Posterior vena cava (tissue), 2 donors: ENCODE data around the gene ZNF683. TPM values are rescaled to one million over a fixed set of nuclear protein-coding genes. Genes with fewer than 3 reads are reported as not detected.

Source experiments
- DNase-seq: peaks from one replicate; pipeline ENCODE4 v3.0.0-alpha.2; 2020; ENCODE audit warnings: low spot score
- intact Hi-C, 2 donors: fragments of 100-400 bp; cut with DNase I; formaldehyde crosslinking; loops; one replicate each; pipeline versions ENCODE4 v1.14.1 to v1.14.2; 2022 to 2023
- total RNA-seq, 2 donors: library from RNA; stranded (reverse); fragmentation: NEBNext Ultra II Directional; extraction: Animal tissue kit (Norgen Biotek cat#: 25700); gene quantifications; one replicate each; pipeline ENCODE4 v1.2.1, GENCODE V29; 2021
- donor health status: DM: yes; HTN: yes; CAD: no.
- donor health status: DM: yes; HTN: yes; CAD: no.

The ZNF683 gene
- total RNA-seq, 2 donors from 2014 or later = not detected

DNA sequence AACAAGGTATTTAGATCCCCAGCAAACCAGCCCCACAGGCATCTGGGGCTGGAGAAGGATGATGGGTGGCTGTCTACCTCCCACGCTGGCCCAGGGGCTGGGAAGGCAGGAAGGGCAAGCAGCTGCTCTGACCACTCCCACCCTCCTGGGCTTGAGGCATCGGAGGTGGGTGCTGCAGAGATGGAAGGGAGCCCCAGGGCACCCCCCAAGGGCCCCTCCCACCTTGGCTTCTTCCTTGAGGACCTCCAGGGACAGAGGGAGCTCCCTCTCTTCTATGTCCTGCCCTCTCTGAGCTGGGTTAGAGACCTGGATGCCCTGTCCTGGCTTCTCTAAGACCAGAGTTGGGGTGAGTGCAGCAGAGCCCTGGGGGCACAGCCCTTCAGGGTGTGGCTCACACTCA is 51.7 kb downstream of the ZNF683 start:
- intact Hi-C loops = loop anchor here (5.0 to 10.0 kb wide), 4 partner anchors 34 to 216 kb away; partner anchors contain the start of genes C1orf232 (in 1 of the 2) and ZNF593 (in 1 of the 2)
- DNase-seq = no peak

DNA sequence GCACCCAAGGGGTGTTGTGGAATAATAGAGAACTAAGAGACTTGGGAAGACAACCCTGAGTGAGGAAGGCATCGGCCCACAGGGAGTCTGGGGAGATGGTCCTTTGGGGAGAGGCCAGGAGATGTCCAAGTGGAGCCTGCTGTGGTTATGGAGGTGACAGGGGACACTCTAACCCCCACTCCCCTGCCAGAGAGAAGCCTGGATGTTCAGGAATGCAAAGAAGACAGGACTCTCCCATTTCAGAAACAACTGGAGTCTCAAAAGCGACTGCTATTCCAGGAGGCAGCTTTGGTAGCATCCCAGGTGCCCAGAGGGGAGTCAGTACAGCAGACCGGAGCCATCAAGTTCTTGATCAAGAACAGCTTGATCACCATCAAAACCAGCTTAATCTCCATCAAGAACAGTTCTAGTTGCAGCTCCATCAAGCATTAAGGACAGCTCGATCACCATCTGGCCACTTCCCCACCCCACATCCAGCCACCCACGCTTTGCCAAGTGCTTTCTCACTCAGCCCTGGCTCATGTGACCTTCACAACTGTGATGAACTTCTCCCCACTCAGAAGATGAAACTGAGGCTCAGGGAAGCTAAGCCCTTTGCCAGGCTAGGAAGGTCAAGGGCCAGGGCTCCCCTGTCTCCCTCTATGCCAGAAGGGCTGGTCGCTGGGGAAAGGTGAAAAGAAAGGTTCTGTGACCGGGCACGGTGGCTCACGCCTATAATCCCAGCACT is 54.0 kb downstream of the ZNF683 start:
- no peak for DNase-seq
- intact Hi-C loops = no loop called here

DNA sequence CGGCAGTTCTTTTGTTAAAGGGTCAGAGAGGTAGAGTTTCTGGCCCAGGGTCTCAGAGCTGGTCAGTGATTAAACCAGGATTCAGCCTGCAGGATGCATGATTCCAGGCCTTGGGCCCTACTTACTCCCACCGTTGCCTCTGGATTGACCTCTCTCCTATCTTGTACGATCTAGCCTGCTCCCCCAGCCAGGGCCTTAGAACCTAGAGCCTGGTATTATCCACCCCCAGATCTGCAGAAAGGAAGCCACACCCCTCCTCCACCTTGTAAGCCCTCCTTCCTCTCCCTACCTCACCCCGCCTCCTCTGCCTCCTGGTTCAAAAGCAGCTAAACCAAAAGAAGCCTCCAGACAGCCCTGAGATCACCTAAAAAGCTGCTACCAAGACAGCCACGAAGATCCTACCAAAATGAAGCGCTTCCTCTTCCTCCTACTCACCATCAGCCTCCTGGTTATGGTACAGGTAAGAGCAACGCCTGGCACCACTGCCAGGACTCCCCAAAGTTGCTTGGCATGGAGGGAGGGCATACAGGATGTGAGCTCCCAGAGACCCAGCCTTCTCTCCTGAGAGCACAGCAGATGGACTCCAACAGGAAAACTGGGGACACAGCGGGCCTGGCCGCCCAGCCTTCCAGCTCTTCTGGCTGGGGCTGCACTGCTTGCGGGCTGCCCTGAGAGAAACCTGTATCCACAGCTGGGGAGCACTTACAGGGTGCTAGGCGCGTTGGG is 54.8 kb downstream of the ZNF683 start, which contains the start of gene CD52:
CD52 (plus strand) TSS at position 347 of the 726 bp plus-strand sequence; CDS start at position 407, 60 bp downstream.
- no peak for DNase-seq
- intact Hi-C loops = no loop called here

DNA sequence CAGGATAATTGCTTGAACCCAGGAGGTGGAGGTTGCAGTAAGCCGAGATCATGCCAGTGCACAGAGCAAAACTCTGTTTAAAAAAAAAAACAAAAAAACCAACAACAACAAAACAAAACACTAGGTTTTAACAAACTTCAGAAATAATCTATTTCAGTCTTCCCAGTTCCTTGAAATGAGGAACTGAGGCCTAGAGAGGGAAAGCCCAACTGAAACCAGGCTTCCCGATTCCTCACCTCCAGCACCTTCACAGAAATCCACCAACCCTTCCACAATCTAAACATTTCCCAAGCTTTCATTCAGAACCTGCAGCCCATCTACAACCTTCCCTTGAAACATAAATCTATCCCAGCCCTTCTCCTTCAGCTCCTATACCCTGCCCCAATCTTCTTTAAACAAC is 55.4 kb downstream of the ZNF683 start:
- no peak for DNase-seq
- intact Hi-C loops = no loop called here

DNA sequence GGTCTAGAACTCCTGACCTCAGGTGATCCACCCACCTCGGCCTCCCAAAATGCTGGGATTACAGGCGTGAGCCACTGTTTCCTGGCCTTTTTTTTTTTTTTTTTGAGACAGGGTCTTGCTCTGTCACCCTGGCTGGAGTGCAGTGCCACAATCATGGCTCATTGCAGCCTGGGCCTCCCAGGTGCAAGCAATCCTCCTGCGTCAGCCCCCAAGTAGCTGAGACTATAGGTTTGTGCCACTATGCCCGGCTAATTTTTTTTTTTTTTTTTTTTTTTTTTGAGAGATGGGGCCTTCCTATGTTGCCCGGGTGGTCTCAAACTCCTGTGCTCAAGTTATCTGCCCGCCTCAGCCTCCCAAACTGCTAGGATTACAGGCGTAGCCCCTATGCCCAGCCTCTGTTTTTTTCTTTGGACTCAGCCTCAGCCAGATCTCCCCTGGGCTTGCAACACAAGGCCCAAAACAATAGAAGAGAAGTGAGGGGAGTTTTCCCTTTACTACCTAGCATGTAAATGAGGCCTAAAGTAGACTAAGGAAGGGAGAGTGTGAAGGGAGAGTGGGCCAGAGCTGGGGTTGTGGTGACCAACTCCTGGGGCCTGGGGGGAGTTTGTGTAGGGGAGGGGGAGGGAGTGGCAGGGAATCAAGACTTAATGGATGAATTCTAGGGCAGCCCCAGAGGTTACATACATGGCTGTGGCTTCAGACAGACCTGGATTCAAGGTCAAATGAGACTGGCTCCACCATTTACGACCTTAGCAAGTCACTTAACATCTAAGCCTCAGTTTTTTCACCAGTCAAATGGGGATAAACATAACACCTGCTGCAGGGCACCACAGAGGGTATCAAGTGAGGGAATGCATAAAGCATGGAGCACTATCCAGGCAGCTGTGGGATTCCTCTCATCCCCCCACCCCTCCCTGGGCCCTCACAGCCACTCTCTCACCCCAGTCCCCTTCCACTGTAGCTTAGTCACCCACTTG is 56.4 kb downstream of the ZNF683 start:
- intact Hi-C loops = no loop called here
- DNase-seq = no peak

DNA sequence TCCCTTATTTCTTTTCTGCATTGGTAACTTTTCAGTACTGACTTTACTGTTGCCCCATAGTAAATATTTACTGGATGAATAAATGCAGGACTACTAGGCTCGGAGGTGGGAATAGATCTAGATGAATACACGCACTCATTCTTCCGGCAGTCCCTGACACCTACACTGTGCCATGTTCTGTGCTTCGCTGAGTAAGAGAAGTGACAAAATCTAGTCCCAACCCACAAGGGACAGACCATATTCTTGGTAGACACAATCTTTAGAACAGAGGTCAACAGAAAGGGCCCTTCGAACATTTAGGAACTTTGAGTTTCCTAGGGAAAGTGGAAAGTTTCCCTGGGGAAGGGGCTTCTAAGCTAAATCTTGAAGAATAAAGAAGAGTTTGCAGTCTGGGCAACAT is 58.0 kb downstream of the ZNF683 start:
- no peak for DNase-seq

More for the DNA sequence above, 58.0 kb downstream of the ZNF683 start:
- intact Hi-C loops = no loop called here

Other genes starting within 250 kb of the ZNF683 start
- gene FAM110D, start 213.7 kb downstream of the ZNF683 start, total RNA-seq = 1 to 10 TPM; 4.5 to 4.7 TPM
- not detected for gene C1orf232, start 203.8 kb downstream of the ZNF683 start, total RNA-seq
- 10 to 100 TPM; 14.9 to 17.6 TPM for gene ZNF593, start 202.8 kb downstream of the ZNF683 start, total RNA-seq
- gene ZNF593OS, start 200.9 kb downstream of the ZNF683 start, total RNA-seq = not detected
- gene CNKSR1, start 195.3 kb downstream of the ZNF683 start, total RNA-seq = 1 to 10 TPM in 1 of 2 donors, under 1 TPM in 1; 0.32 to 2.4 TPM
- not detected for gene CATSPER4, start 182.1 kb downstream of the ZNF683 start, total RNA-seq
- gene CEP85, start 138.6 kb downstream of the ZNF683 start, total RNA-seq = 1 to 10 TPM; 2.8 to 3.7 TPM
- gene SH3BGRL3, start 92.7 kb downstream of the ZNF683 start, total RNA-seq = 100 to 1,000 TPM; 163 to 190 TPM
- gene UBXN11, start 66.1 kb downstream of the ZNF683 start, total RNA-seq = 10 to 100 TPM; 12.2 to 17.1 TPM
- 10 to 100 TPM in 1 of 2 donors, 1 to 10 TPM in 1; 7.0 to 16.1 TPM for gene CD52, start 54.8 kb downstream of the ZNF683 start, total RNA-seq
- under 1 TPM in 1 of 2 donors, not detected in 1; 0.52 TPM for gene CRYBG2, start 18.6 kb downstream of the ZNF683 start, total RNA-seq
- not detected for gene LIN28A, start 38.1 kb upstream of the ZNF683 start, total RNA-seq
- 10 to 100 TPM; 43.3 to 45.2 TPM for gene DHDDS, start 59.6 kb upstream of the ZNF683 start, total RNA-seq
- 100 to 1,000 TPM; 129 to 265 TPM for gene HMGN2, start 99.7 kb upstream of the ZNF683 start, total RNA-seq
- gene RPS6KA1, start 157.0 kb upstream of the ZNF683 start, total RNA-seq = 10 to 100 TPM; 10.2 to 13.9 TPM